ENCODE measurements around the gene MRPL41.
"Not testable (repeated sequence)": the region's sequence is repeated elsewhere in the genome, so short reads cannot be mapped to it uniquely, and the experiment has no call there.

The MRPL41 gene

GRCh38 chr9:137534256-137535119, 17.2 kb upstream of the MRPL41 start:
- no peaks in the 10 kb centered on the region for H3K9me3 ChIP-seq
- DNase-seq = peak; percentile 43
- no peak overlapping the region for H3K4me3 ChIP-seq (ENCODE audit: low read depth, low read length)
- peak; percentile 83 for TF ChIP-seq CTCF (IDR thresholded peaks at IDR 0.05; ENCODE audit: low read depth, low read length)
- no peaks in the 10 kb centered on the region for H3K27me3 ChIP-seq
- no peaks in the 10 kb centered on the region for H3K36me3 ChIP-seq
- peaks cover 3% of the 10 kb centered on the region for H3K4me1 ChIP-seq

- Histone ChIP-seq H3K36me3 (no peaks in the 10 kb centered on the region), H3K4me3 (ENCODE audit: low read depth, low read length) (no peak overlapping the region), H3K9me3 (no peaks in the 10 kb centered on the region), H3K27me3 (no peaks in the 10 kb centered on the region), H3K4me1 (peaks cover 3% of the 10 kb centered on the region)
- no peak for DNase-seq
- no peak for TF ChIP-seq CTCF (IDR thresholded peaks at IDR 0.05; ENCODE audit: low read depth, low read length)
Measured at GRCh38 chr9:137535120-137535428, 16.6 kb upstream of the MRPL41 start.

GRCh38 chr9:137536594-137537131, 15.0 kb upstream of the MRPL41 start:
- DNase-seq; H3K9me3 ChIP-seq; H3K27me3 ChIP-seq; H3K36me3 ChIP-seq; H3K4me3 ChIP-seq (ENCODE audit: low read depth, low read length); H3K4me1 ChIP-seq: not testable (repeated sequence)

- no peak overlapping the region for H3K4me3 ChIP-seq (ENCODE audit: low read depth, low read length)
- H3K27me3 ChIP-seq = no peaks in the 10 kb centered on the region
- TF ChIP-seq CTCF (IDR thresholded peaks at IDR 0.05; ENCODE audit: low read depth, low read length) = no peak
- no peaks in the 10 kb centered on the region for H3K36me3 ChIP-seq
- no peaks in the 10 kb centered on the region for H3K9me3 ChIP-seq
- peaks cover 3% of the 10 kb centered on the region for H3K4me1 ChIP-seq
- DNase-seq = no peak
Measured at GRCh38 chr9:137538058-137538457, 13.6 kb upstream of the MRPL41 start.

GRCh38 chr9:137540536-137540935, 11.1 kb upstream of the MRPL41 start:
- Histone ChIP-seq H3K27me3 (no peaks in the 10 kb centered on the region), H3K36me3 (no peaks in the 10 kb centered on the region), H3K4me1 (no peaks in the 10 kb centered on the region; the same call in 1 of the 2 replicates), H3K4me3 (ENCODE audit: low read depth, low read length) (no peak overlapping the region), H3K9me3 (no peaks in the 10 kb centered on the region)
- no peak for TF ChIP-seq CTCF (IDR thresholded peaks at IDR 0.05; ENCODE audit: low read depth, low read length)
- no peak for DNase-seq

- no peaks in the 10 kb centered on the region for H3K9me3 ChIP-seq
- DNase-seq = no peak
- H3K4me1 ChIP-seq = no peaks in the 10 kb centered on the region; the same call in 1 of the 2 replicates
- no peak overlapping the region for H3K4me3 ChIP-seq (ENCODE audit: low read depth, low read length)
- no peaks in the 10 kb centered on the region for H3K27me3 ChIP-seq
- H3K36me3 ChIP-seq = no peaks in the 10 kb centered on the region
- TF ChIP-seq CTCF (IDR thresholded peaks at IDR 0.05; ENCODE audit: low read depth, low read length) = no peak
Measured at GRCh38 chr9:137542486-137542885, 9.2 kb upstream of the MRPL41 start.

Measured in BE2C (cell line).